ENCODE data around the gene SMNDC1.

SMNDC1 gene

GRCh38 chr10:110327262-110327914 lies 22.7 kb upstream of the SMNDC1 start:
- H3F3A ChIP-seq (ENCODE audit: low read depth), result no peaks in the 10 kb centered on the region
- peaks cover 3% of the 10 kb centered on the region; the same call in 1 of the 2 replicates for H3K9me3 ChIP-seq (ENCODE audit: insufficient read depth, low read depth, low read length)
- no peak overlapping the region for H3K4me3 ChIP-seq (ENCODE audit: low read length, poor library complexity, severe bottlenecking)
- H3K9me2 ChIP-seq (replicated peaks; ENCODE audit: low read depth, low read length), result no peaks in the 10 kb centered on the region
- no peaks in the 10 kb centered on the region for H4K20me1 ChIP-seq (ENCODE audit: insufficient read depth, low read length, poor library complexity, severe bottlenecking)
- TF ChIP-seq, protein P1, sequence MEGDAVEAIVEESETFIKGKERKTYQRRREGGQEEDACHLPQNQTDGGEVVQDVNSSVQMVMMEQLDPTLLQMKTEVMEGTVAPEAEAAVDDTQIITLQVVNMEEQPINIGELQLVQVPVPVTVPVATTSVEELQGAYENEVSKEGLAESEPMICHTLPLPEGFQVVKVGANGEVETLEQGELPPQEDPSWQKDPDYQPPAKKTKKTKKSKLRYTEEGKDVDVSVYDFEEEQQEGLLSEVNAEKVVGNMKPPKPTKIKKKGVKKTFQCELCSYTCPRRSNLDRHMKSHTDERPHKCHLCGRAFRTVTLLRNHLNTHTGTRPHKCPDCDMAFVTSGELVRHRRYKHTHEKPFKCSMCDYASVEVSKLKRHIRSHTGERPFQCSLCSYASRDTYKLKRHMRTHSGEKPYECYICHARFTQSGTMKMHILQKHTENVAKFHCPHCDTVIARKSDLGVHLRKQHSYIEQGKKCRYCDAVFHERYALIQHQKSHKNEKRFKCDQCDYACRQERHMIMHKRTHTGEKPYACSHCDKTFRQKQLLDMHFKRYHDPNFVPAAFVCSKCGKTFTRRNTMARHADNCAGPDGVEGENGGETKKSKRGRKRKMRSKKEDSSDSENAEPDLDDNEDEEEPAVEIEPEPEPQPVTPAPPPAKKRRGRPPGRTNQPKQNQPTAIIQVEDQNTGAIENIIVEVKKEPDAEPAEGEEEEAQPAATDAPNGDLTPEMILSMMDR (conservative IDR thresholded peaks at IDR 0.05; ENCODE audit: low read length), result no peak
- TF ChIP-seq EZH2phosphoT487 (IDR thresholded peaks at IDR 0.05; ENCODE audit: borderline replicate concordance), result no peak
- H3K79me2 ChIP-seq (ENCODE audit: insufficient read depth, low read length), result no peaks in the 10 kb centered on the region
- no peaks in the 10 kb centered on the region for H3K36me3 ChIP-seq (ENCODE audit: insufficient read depth, low read length)
- no peak overlapping the region for H2AFZ ChIP-seq (ENCODE audit: low read length)
- H3K9ac ChIP-seq (ENCODE audit: low read depth, low read length, poor library complexity, severe bottlenecking), result no peak overlapping the region
- peaks cover 1% of the 10 kb centered on the region for H3K27me3 ChIP-seq (ENCODE audit: insufficient read depth, low read length, poor library complexity, severe bottlenecking)
- no peaks in the 10 kb centered on the region for H3K4me1 ChIP-seq (ENCODE audit: insufficient read depth, low read length, poor library complexity, severe bottlenecking)
- H3K4me2 ChIP-seq (ENCODE audit: low read depth, low read length, poor library complexity, severe bottlenecking), result no peak overlapping the region

DNA sequence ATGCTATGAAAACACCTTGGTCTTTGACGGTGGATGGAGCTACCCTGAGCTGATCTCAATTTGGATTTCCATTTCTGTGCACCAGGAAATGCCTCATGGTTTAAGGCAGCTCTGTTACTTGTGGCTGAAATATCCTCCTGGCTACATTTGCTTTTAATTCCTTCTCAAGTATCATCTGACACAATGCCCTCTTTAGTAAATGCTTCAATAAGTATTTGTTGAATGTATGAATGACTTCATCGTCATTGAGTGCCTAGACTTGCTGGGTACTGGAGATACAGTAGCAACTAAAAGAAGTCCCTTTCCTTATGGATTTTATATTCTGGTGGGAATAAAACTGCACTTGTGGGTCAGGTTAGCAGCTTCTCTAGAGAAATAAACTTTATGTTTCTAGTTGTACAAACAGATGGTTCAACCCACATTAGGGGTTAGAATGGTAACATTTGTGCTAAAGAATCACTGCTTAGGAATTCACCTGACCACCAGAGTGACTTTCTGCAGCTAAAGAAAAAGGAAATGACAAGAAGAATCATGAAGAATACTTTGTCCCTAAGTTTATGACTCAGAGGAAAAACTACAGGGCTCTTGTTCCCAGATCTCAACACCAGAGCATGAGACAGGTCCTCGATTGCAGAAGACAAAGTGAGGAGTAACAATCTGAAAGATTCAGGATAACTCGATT lies 21.8 kb upstream of the SMNDC1 start:
- Histone ChIP-seq H3K9ac (ENCODE audit: low read depth, low read length, poor library complexity, severe bottlenecking) (no peak overlapping the region), H3K27me3 (ENCODE audit: insufficient read depth, low read length, poor library complexity, severe bottlenecking) (peaks cover 8% of the 10 kb centered on the region), H3K4me1 (ENCODE audit: insufficient read depth, low read length, poor library complexity, severe bottlenecking) (no peaks in the 10 kb centered on the region), H3K9me3 (ENCODE audit: insufficient read depth, low read depth, low read length) (peaks cover 3% of the 10 kb centered on the region; the same call in 1 of the 2 replicates), H3K79me2 (ENCODE audit: insufficient read depth, low read length) (no peaks in the 10 kb centered on the region), H3F3A (ENCODE audit: low read depth) (no peaks in the 10 kb centered on the region), H3K4me3 (ENCODE audit: low read length, poor library complexity, severe bottlenecking) (no peak overlapping the region), H3K36me3 (ENCODE audit: insufficient read depth, low read length) (no peaks in the 10 kb centered on the region), H2AFZ (ENCODE audit: low read length) (no peak overlapping the region), H3K4me2 (ENCODE audit: low read depth, low read length, poor library complexity, severe bottlenecking) (no peak overlapping the region), H3K9me2 (replicated peaks; ENCODE audit: low read depth, low read length) (no peaks in the 10 kb centered on the region), H4K20me1 (ENCODE audit: insufficient read depth, low read length, poor library complexity, severe bottlenecking) (no peaks in the 10 kb centered on the region)
- TF ChIP-seq, protein P1 (conservative IDR thresholded peaks at IDR 0.05; ENCODE audit: low read length), result no peak
- no peak for TF ChIP-seq EZH2phosphoT487 (IDR thresholded peaks at IDR 0.05; ENCODE audit: borderline replicate concordance)

GRCh38 chr10:110324805-110325280 lies 20.1 kb upstream of the SMNDC1 start:
- H3K36me3 ChIP-seq (ENCODE audit: insufficient read depth, low read length), result no peaks in the 10 kb centered on the region
- TF ChIP-seq, protein P1 (conservative IDR thresholded peaks at IDR 0.05; ENCODE audit: low read length), result no peak
- no peak for TF ChIP-seq EZH2phosphoT487 (IDR thresholded peaks at IDR 0.05; ENCODE audit: borderline replicate concordance)
- H4K20me1 ChIP-seq (ENCODE audit: insufficient read depth, low read length, poor library complexity, severe bottlenecking), result no peaks in the 10 kb centered on the region
- H3K4me3 ChIP-seq (ENCODE audit: low read length, poor library complexity, severe bottlenecking), result no peak overlapping the region
- H3K9me3 ChIP-seq (ENCODE audit: insufficient read depth, low read depth, low read length), result no peaks in the 10 kb centered on the region
- no peaks in the 10 kb centered on the region for H3K9me2 ChIP-seq (replicated peaks; ENCODE audit: low read depth, low read length)
- no peak overlapping the region for H3K4me2 ChIP-seq (ENCODE audit: low read depth, low read length, poor library complexity, severe bottlenecking)
- H3K27me3 ChIP-seq (ENCODE audit: insufficient read depth, low read length, poor library complexity, severe bottlenecking), result peaks cover 8% of the 10 kb centered on the region
- no peaks in the 10 kb centered on the region for H3K79me2 ChIP-seq (ENCODE audit: insufficient read depth, low read length)
- H3F3A ChIP-seq (ENCODE audit: low read depth), result no peaks in the 10 kb centered on the region
- no peaks in the 10 kb centered on the region for H3K4me1 ChIP-seq (ENCODE audit: insufficient read depth, low read length, poor library complexity, severe bottlenecking)
- no peak overlapping the region for H2AFZ ChIP-seq (ENCODE audit: low read length)
- no peak overlapping the region for H3K9ac ChIP-seq (ENCODE audit: low read depth, low read length, poor library complexity, severe bottlenecking)

Data from Loucy (cell line).